GM18517 (cell line): Measurements from ENCODE around the gene ITPK1.

Experiments
- ATAC-seq: cut with Tn5 transposase; IDR thresholded peaks from one replicate; pipeline ENCODE4 v1.9.1; 2021; ENCODE audit warnings: mild to moderate bottlenecking, moderate library complexity; ENCODE audit not compliant: unreplicated experiment

ITPK1 gene

DNA sequence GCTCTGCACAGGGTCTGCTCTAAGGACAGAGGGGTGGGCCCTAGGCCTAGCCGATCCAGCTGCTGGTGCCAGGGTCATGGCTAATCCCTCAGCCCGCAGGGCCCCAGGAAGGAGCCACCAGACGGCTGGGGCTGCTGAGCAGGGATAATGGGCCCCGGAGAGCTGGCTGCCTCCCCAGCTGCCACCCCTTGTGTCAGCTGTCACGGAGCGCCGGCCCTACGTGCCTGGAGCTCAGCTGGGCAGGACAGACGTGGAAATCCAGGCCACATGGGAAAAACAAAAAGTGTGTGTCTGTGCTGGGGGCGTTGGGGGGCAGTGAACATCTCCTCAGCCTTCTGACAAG lies 156.6 kb downstream of the ITPK1 start:
- ATAC-seq: no peak

DNA sequence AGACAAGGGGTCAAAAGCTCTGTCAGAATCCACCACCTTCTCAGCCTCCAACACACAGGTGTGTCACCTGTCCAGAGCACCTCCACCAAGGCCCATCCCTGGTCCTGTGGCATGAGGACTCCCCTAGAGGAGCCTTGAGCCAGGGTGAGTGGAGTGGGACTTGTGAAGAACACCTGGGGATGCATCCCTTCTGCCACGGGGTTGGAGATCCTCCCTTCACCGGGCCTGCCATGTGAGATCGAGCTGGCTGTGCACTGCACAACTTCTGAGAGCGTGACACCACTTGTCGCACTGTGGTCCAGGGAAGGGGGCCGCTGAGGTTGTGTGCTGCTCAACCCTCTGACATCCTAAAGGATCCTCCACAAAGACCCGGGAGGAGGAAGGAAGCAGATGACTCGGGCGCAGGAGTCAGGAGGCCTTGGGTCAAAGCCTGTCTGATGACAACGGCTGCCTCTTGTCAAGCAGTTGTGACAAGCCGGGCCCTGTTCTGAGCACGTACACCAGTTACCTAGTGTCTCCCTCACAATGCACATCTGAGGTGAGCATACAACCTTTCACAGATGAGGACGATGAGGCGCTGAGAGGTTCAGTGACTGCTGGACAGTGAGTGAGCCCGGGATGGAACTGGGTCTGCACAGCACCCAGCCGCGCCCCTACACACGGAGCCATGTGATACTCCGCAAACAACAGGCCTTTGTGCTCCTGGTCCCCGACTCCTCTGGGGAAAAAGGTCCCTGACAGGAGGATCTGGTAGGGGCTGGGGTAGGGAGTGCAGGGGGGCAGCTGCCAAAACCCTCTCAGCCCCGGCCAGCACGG lies 157.1 kb downstream of the ITPK1 start:
- no peak for ATAC-seq

DNA sequence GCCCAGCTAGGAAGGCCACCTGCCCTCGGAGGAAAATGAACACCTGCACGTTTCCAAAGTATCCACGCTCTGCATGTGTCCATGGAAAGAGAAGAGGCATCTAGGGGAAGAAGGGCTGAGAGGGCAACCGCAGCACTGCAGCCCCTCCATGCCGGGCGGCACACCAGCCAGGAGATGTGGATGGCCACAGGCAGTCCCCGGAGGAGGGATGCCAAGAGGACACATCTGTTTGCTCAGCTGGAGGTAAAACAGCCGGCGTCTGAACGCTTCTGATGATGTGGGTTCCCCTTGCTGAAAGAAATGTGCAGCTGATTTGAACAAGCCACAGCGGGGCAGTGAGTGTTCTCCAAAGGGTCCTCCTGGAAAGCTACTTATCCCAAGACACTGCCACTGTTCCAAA lies 158.8 kb downstream of the ITPK1 start:
- ATAC-seq: no peak

DNA sequence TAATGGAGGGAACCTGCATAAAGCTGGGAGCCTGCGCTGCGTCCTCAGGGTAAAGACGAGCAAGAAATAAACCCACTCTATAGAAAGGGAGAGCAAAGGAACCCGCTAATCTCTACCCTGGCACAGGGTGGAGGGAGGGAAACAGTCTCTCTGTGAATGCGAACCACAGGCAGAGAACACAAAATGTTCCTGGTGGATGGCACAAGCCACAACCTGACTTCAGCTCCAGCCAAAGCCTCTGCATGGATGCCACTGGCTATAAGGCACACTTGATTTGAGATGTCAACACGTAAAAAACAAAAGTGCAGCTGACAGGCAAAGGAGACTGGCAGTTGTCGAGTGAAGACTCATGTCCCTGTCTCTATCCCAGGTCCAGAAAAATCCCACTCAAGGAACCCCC lies 160.3 kb downstream of the ITPK1 start:
- no peak for ATAC-seq

DNA sequence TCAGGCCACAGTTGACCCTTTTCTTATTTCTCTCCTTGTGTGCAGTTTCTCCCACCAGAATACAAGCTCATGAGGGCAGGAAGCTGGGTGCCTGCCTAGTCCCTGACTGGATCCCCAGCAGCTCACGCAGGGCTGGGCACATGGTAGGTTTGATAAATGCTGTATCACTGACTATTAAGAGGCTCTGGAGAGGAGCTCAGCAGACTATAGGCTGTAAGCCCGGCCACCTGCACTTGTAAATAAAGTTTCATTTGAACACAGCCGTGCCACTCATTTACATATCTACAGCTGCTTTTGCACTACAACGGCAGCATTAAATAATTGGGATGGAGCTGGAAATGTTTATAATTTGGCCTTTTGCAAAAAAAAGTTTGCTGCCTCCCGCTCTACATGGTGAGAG lies 160.8 kb downstream of the ITPK1 start:
- no peak for ATAC-seq

DNA sequence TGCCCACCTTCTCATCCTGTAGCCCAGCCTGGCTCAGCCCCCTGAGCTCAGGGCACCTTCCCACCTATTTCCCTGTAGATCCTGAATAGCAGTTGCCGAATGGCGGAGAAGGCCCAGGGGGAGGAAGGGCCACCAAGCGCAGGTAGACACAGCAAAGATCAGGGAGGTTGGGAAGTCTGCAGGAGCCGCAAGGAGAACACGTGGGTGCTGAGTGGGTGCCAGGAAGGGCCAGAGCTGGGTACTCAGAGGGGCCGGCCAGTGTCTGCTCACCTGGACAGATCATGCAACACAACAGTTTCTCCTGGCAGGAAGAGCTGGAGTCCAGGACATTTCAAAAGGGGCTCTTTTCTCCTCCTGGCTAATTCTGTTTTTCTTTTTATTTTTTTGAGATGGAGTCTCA lies 162.2 kb downstream of the ITPK1 start:
- ATAC-seq: no peak

DNA sequence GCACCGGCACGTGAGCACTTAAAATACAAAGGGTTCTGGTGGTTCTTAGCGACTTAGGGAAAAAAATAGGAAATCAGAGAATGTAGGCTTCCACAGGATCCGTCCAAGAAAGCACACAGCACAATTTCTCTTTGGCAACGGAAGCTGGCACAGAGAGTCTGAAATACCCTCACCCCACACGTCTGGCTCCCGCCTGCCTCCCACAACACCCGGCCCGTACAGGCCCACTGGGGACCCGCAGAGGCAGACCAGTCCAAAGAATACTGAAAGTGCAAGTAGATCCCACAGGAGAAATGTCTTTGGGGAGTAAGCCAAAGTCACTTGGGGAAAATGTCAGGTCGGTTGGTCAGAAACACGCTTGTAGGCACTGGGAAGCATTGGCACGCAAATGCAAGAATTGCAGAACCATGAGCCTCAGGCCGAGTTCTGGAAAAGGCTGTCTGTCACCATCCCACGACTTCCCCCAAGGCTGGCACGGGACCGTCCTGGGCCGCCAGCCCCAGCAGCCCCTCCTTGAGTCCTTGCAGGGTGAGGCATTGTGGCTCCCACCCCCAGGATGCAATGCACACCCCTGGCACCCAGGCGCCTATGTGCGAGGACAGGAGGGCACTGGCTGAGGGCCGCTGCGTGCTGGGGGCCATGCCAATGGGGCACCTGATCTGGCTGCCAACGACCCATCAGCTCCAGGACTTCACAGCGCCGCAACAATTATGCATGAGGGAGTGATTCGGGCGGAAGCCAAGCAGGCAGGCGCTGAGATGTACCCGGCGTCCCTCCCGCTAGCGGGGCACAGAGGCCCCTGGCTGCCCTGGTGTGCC lies 163.0 kb downstream of the ITPK1 start:
- ATAC-seq: no peak

DNA sequence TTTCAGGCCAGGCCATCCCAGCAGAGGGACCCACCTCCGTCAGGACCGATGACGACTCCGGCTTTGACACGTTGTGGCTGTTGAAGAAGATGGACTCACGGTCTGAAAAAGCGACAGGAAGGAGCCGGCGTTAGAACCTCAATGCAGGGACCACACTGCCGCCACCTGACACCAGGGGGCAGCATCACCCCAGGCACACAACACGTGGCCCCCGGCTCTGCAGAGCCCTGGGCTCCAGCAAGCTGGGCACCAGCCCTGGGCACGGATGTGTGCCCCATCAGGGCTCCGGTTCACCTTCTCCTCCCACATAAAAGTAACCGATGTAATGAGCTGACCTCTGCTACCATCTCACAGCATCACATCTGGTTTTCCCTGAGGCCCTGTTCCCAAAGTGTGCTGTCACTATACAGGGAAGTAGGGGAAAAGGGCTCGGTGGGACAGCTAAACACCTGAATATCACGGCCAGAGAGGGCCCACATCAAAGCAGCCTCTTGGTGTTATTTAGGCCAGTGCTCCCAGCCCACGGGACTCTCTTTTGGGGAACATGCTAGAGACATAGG lies 163.7 kb downstream of the ITPK1 start:
- ATAC-seq: no peak

DNA sequence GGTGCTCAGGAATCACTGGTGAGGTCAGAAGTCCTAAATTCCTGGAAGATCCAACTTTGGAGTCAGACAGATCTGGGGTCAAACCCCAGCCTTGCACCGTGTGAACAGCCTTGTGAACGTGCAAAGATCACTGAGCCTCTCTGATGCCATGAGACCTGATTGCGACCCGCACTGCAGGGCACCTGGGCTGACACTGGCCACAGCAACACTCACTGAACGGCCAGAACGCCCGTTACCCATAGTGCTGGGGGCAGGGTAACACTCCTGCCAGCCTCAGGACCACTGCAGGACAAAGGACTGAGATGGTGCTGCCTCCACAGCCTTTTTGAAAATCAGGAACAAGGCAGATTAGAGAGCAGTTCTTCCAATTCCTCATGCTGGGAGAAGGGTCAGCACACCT lies 164.5 kb downstream of the ITPK1 start:
- ATAC-seq: no peak

DNA sequence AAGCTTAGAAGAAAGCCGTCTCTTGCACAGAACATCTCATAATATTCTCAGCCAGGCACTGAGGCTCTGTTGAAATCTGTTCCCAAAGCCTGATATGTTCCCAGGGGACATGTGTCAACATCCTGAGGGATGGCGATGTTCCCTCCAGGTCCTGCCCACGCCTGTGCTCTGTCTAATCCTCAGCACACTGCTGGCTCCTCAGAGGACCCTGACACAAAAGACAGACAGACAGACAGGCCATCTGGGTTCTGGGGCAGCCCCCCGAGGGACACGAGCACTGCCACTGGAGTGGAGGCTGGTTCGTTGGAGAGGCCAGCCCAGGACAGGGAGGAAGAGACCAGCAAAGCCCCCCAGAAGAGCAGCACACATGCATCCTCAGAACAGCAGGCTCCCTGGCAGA lies 165.0 kb downstream of the ITPK1 start:
- ATAC-seq: no peak

DNA sequence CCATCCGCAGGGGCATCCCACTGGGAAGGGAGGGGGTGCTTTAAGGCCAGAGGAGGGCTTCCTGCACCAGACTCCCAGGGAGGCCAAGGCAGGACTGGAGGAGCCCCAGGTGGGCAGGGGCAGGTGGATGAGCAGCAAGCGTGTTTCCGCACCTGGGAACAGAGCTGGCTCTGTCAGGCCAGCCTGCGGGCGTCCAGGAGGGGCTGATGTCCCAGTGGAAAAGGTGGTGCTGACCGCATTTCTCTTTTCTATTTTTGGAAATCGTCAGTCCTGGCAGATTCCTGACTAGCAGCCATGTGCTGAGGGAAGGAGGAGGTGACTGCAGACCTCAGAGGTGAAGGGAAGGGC lies 165.6 kb downstream of the ITPK1 start:
- ATAC-seq: no peak

DNA sequence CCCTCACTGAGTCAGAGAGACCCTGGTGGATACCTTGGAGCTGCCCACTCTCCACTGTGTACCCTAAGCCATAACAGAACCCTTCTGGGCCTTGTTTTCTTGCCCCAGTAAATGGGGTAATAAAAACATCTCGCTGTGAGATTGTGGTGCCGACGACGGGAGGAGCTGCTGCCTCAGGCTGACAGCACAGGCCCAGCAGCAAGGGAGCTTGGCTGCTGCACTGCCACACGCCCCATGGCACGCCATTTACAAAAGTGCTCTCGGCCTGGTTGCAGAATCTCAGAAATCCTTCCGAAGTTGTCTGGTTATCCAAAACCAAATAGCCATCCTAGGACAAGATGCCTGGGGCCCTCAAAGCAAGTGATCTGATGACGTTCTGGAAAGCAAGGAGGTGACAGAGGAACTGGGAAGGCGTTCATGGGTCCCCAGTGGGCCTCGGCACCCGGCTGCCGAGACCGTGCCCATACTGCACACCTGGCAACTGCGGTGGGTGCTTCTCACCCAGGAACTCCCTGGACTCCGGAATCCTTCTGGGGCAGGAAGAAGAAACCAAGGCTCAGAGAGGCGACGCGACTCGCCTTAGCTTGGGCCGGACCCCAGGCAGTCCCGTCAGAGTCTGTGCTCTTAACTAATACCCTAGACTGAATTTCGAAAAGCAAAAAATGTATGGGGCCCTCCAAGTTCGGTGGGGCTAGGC lies 166.1 kb downstream of the ITPK1 start:
- no peak for ATAC-seq

DNA sequence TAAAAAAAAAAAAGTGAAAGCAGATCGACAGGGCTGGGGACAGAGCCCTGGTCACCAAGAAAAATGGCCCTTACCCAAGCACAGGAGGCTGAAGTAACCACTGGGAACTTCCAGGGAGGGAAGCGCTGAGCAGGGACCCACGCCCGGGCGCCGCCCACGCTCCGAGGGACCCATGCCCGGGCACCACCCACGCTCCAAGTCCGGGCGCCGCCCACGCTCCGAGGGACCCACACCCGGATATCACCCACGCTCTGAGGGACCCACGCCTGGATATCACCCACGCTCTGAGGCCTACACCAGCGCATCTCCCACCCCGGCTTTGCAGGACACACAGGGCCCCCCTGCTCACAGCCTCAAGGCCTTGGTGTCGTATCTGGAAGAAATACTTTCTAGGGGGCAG lies 167.1 kb downstream of the ITPK1 start:
- ATAC-seq: no peak

DNA sequence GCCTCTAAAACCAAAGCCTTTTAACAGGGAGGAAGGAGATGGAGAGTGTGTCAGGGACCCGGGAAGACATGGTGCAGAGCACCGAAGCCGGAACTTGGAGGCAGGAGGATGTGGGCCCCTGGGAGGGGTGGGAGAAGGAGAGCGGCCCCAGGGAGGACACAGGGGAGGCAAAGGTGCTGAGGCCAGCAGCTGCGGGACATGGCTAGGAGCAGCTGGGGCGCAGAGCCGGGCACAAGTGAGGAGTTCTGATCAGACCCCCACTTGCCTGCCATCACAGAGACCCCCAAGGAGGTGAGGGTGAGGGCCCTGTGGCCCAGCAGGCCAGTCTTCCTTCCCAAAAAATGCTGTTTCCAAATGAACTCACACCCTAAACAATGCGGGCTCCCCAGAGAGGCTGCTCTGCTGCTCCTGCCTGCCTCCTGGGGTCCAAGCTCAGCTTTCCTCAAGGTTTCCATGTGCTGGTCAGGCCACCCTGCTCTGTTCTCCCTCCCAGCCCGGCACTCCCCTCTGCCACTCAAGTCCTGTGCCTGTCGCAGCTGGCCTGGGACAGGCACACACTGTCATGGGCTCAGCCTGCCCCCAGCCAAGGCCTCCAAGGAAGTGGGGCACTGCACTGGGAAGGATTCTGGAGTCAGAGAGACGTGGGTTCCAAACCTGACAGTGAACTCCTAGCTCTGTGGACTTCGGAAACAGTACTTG lies 168.7 kb downstream of the ITPK1 start:
- ATAC-seq: no peak

DNA sequence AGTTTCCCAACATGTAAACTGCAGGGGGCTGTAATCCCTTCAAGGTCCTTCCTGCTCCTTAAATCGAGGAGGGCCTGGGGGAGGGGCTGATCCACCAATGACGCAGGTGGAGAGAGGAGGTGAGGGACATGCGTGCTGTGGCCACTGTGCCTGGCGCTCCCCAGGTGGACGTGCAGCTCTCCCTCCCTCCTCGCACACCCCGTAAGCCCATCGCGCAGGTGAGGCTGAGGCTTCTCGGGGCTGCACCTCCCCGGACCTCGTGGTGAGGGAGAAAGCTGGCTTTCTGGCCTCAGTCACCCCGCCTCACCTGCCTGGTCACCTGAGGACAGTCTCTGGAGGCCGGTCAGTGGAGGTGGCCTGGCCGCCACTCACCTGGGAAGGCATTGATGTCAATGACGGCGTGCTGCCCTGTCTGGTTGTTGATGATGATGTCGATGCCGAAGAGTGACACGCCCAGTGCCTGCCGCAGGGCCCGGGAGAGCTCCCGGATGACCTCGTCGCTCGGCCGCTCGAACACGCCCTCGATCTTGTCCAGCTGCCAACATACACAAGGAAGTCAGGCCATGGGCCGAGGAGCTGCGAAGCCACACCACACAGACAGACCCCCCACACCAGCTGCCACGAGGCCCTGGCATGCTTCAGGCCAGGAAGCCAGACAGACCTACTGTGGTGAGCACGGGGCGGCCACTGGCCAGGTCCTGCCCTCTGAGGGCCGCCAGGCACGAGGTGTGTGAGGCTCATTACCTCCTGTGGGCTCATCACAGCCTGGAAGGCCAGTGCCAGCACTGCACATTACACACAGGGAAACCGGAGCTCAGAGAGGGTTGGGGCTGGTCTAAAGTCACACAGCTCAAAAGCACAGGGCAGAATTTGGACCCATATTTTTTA lies 169.5 kb downstream of the ITPK1 start:
- ATAC-seq: no peak

DNA sequence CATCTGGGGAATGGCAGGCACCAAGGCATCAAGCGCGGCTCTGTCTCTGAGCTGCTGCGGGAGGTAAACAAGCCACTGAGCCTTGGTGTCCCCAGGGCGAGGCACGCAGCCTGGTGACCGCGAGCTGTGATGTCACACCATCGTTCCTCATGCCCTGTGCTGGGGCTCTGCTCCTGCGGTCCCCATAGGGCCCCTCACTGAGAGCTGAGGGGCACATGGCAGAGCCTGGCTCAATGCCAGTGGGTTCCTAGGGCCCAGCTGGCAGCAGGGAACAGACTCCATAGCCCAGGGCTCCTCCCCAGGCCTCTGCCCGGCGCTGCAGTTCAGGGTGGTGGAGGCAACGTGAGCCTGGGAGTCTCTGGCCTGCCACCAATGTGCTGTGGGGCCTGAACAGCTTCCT lies 170.2 kb downstream of the ITPK1 start:
- ATAC-seq: no peak

DNA sequence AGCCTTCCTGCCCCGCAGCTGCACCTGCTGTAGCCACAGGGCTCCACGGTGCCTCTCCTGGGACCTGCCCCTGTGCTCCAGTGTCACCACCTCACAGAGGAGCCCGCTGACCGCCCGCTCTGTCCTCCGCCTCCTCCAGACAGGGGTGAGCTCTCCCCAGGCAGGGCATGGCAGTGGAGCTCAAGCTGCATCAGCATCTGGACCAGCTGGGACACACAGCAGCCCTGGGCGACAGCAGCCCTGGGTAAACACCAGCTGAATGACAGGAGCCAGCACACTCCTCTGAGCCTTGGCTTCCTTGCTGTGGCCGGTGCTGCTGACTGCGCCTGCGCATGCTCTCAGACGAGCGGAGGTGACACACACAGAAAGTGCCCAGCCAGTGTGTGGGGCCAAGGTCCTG lies 170.7 kb downstream of the ITPK1 start:
- no peak for ATAC-seq

DNA sequence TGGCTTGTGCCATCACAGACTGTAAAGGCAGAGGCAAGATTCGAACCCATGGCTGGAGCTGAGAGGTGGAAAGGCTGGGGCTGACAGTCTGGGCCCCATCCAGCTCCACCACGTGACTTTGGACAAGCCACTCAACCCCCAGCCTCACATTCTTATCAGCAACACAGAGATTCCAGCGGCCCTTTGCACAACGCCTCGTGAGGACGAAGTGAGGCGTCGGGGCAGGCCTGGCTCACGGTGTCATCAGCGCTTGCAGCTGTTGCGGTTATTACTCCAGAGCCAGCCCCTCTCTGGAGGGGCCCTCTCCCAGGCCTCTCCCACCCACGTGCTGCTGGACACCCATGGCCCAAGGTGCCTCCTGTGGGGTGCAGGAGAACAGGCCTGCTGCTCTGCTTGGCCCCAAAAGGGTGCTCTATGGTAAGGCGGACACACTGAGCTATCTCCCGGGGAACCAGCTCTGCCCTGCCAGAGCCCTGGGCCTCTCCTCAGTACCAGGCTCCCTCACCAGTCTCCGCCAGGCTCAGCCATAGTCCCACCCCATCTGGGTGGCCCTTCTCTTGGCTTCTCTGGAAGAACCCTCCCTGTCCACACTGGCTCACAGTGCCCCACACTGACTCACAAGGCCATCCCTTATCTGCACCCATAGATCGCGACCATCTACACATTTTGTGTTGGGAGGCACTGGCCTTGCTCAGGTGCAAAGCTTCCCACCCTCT lies 171.7 kb downstream of the ITPK1 start:
- no peak for ATAC-seq

DNA sequence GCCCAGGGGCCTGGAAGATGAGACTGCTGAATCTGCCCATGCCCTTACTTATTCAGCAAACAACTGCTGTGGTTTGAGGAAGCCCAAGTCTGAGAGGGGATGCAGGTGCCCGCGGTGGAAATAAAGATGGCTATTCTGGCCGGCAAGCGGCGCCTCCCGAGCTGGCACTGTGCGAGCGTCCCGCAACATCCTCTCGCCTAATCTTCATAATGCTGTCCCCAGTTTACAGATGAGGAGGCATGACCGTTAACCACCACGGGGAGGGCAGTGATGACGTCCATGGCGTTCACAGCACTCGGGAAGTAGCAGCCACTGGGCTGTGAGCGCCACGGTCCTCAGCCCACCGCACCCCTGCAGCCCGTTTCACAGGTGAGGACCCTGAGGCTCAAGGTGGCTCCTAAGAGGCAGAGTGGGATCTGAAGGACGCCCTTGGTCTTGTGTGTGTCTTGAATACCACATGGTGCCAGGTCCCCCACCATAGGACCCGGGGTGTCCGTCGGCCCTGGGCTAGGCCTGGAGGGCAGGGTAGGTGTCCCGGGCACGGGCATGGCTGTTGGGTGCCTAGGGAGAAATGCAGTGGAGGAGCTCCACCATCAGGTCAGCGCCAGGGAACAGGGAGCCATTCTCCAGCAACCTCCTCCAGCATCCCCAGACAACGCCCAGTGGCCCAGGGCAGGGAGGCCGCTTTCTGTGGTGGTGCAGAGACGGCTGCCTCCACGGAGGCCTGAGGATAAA lies 172.6 kb downstream of the ITPK1 start:
- no peak for ATAC-seq
